Thyroid gland (tissue), 4 donors: Measurements from ENCODE around the gene SLC4A4.

Experiments
- CTCF ChIP-seq, 6 experiments: fragments of 200-600 bp in 3 of 6; fragments of 450-650 bp in 3 of 6; sonication (generic) in 3 of 6; IDR thresholded peaks; one replicate each; pipeline ENCODE4 v1.5.1; 2016 to 2019; ENCODE audit warnings: antibody characterized with exemption in 6 of 6, mild to moderate bottlenecking in 2 of 6, inconsistent platforms in 1 of 6, moderate library complexity in 1 of 6
- POLR2A ChIP-seq, 2 donors: fragments of 450-650 bp; IDR thresholded peaks; one replicate each; pipeline ENCODE4 v1.6.1; 2017; ENCODE audit warnings: antibody characterized with exemption in 2 of 2, mild to moderate bottlenecking in 2 of 2, moderate library complexity in 1 of 2

GRCh38 chr4:71338846-71339593, at the start of gene SLC4A4:
- TF ChIP-seq CTCF (IDR thresholded peaks at IDR 0.05) = no peak
- TF ChIP-seq POLR2A (IDR thresholded peaks at IDR 0.05) = no peak
